OCI-LY3 (cell line): ENCODE results near the gene TMEM163.

ENCODE experiments used
- H2AFZ ChIP-seq: fragments of 200-600, 300-600 bp; shearing (Covaris generic); 2 replicates; pipeline ENCODE4 v1.6.0; 2014; ENCODE audit warnings: antibody characterized with exemption, low read depth, low read length
- H3K27ac ChIP-seq: fragments of 200-600, 300-600 bp; sonication (generic); 2 replicates; pipeline ENCODE4 v1.5.1; 2014; ENCODE audit warnings: mild to moderate bottlenecking, low read length, moderate library complexity, mixed read lengths
- H3K27me3 ChIP-seq: fragments of 200-600, 300-600 bp; sonication (generic); 2 replicates; pipeline ENCODE4 v1.6.1; 2014; ENCODE audit warnings: low read depth, low read length, mixed read lengths
- H3K36me3 ChIP-seq: fragments of 200-600, 300-600 bp; sonication (generic); replicated peaks from 2 replicates; pipeline ENCODE3; 2014; ENCODE audit warnings: low read depth, low read length, mixed read lengths
- H3K4me1 ChIP-seq: fragments of 300-600, 200-600 bp; sonication (generic); 2 replicates; pipeline ENCODE4 v1.6.1; 2014; ENCODE audit warnings: low read length, mixed read lengths
- H3K4me2 ChIP-seq: fragments of 200-600, 300-600 bp; sonication (generic); 2 replicates; pipeline ENCODE4 v1.6.1; 2014; ENCODE audit warnings: low read length, mixed read lengths
- H3K4me3 ChIP-seq: fragments of 300-600, 200-600 bp; sonication (generic); 2 replicates; pipeline ENCODE4 v1.5.1; 2014; ENCODE audit warnings: antibody characterized with exemption, mild to moderate bottlenecking, low read length, moderate library complexity
- H3K79me2 ChIP-seq: fragments of 300-600, 200-600 bp; shearing (Covaris generic); 2 replicates; pipeline ENCODE4 v1.6.1; 2014; ENCODE audit warnings: mild to moderate bottlenecking, low read length, mixed read lengths
- H3K9ac ChIP-seq: fragments of 300-600, 200-600 bp; shearing (Covaris generic); 2 replicates; pipeline ENCODE4 v1.6.0; 2014; ENCODE audit warnings: mild to moderate bottlenecking, low read length, moderate library complexity
- H3K9me3 ChIP-seq: fragments of 200-600, 300-600 bp; shearing (Covaris generic); 2 replicates; pipeline ENCODE4 v1.6.1; 2014; ENCODE audit warnings: low read length, mixed read lengths; ENCODE audit not compliant: insufficient read depth
- H4K20me1 ChIP-seq: fragments of 200-600, 300-600 bp; sonication (generic); 2 replicates; pipeline ENCODE4 v1.6.1; 2016; ENCODE audit warnings: low read length, mixed read lengths; ENCODE audit not compliant: insufficient read depth
- EZH2phosphoT487 ChIP-seq: fragments of 200-600 bp; shearing (Covaris generic); IDR thresholded peaks from 2 replicates; pipeline ENCODE4 v1.6.1; 2018; ENCODE audit warnings: antibody characterized with exemption, mixed run types, low read depth
- TF ChIP-seq, protein P1 (sequence below): fragments of 200-600, 300-600 bp; sonication (generic); IDR thresholded peaks from 2 replicates; pipeline ENCODE4 v1.5.1; 2014; ENCODE audit warnings: antibody characterized with exemption, low read length, low read depth

The TMEM163 gene

DNA sequence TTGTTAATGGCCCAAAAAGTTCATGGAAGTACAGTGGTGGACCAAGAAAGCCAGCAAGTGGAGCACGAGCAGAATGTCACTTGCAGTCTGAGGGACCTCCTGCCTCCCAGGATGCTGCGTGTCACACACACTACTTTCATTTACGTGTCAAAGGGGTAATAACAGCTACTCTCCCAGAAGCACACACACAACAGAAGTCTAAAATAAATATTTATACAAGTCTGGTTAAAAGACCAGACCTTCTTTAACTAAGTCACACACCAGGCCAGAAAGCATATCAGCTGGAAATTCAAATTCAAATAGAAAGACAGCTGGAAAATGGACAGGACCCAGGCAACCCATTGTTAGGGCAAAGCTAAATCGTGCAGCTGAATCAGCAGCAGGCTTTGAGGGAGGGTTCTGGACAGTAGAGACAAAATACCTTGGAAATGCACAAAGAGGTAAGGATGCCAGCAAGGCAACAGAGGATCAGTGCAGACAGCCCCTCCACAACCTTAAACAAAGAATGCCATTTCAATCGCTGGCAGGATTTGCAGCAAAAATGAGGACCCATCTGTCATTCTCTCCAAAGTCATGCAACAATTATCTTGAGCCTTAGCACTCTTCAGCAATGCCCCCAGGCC lies 160.5 kb downstream of the TMEM163 start:
- H3K9ac ChIP-seq, result no peak overlapping the region
- H3K4me1 ChIP-seq, result peaks cover 1% of the 10 kb centered on the region; the same call in 1 of the 2 replicates
- H3K27me3 ChIP-seq, result no peaks in the 10 kb centered on the region
- peaks cover 27% of the 10 kb centered on the region; the same call in 1 of the 2 replicates for H4K20me1 ChIP-seq
- no peak overlapping the region for H3K4me3 ChIP-seq
- no peaks in the 10 kb centered on the region for H3K9me3 ChIP-seq
- H3K4me2 ChIP-seq, result no peak overlapping the region
- H3K36me3 ChIP-seq, result no peaks in the 10 kb centered on the region
- TF ChIP-seq, protein P1, sequence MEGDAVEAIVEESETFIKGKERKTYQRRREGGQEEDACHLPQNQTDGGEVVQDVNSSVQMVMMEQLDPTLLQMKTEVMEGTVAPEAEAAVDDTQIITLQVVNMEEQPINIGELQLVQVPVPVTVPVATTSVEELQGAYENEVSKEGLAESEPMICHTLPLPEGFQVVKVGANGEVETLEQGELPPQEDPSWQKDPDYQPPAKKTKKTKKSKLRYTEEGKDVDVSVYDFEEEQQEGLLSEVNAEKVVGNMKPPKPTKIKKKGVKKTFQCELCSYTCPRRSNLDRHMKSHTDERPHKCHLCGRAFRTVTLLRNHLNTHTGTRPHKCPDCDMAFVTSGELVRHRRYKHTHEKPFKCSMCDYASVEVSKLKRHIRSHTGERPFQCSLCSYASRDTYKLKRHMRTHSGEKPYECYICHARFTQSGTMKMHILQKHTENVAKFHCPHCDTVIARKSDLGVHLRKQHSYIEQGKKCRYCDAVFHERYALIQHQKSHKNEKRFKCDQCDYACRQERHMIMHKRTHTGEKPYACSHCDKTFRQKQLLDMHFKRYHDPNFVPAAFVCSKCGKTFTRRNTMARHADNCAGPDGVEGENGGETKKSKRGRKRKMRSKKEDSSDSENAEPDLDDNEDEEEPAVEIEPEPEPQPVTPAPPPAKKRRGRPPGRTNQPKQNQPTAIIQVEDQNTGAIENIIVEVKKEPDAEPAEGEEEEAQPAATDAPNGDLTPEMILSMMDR, result no peak
- no peak for TF ChIP-seq EZH2phosphoT487
- no peak overlapping the region for H3K27ac ChIP-seq
- H3K79me2 ChIP-seq, result peaks cover 63% of the 10 kb centered on the region
- no peak overlapping the region for H2AFZ ChIP-seq

DNA sequence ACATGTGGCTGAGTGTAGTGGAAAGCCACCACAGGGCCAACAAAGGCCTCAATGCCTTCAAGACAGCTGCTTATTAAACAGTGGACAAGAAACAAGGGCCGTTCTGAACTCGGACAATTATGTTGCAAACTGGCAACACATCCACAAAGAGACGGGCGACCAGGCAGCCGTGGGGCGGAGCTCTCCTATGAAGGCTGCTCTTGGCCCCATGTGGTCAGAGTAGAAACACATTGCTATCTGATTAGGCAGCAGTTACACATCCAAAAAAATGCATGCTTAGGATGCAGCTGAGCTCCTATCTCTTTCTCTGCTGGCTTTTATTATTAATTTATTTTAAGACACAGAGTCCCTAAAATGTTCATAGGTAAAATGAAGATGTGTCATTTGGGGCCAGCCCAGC lies 163.4 kb downstream of the TMEM163 start:
- H3K27ac ChIP-seq, result no peak overlapping the region
- H3K4me3 ChIP-seq, result no peak overlapping the region

DNA sequence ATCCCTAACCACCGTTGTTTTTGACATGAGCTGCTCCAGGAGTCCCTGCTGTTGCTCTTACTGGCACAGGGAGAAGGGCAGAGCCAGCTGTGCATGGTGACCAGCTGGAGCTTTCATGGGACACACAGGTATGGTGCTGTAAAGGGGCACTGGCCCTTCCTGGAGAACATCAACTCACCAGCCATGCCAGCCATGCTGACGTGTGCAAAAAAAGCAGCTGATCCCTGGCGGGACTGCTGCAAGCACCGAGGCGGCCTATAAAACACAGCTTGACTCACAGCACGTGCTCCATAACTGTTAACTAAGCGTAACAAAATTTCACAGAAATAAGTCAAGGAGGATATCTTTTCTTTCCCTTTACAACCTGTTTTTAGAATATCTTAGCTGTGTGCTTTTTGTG lies 165.1 kb downstream of the TMEM163 start:
- TF ChIP-seq, protein P1, result no peak
- TF ChIP-seq EZH2phosphoT487, result no peak
- peaks cover 15% of the 10 kb centered on the region; the same call in 1 of the 2 replicates for H4K20me1 ChIP-seq
- no peak overlapping the region for H3K27ac ChIP-seq
- no peak overlapping the region for H3K4me3 ChIP-seq
- H2AFZ ChIP-seq, result no peak overlapping the region
- no peak overlapping the region for H3K9ac ChIP-seq
- H3K4me1 ChIP-seq, result peaks cover 4% of the 10 kb centered on the region; the same call in 1 of the 2 replicates
- H3K27me3 ChIP-seq, result no peaks in the 10 kb centered on the region
- H3K36me3 ChIP-seq, result peaks cover 3% of the 10 kb centered on the region
- no peaks in the 10 kb centered on the region for H3K9me3 ChIP-seq
- H3K79me2 ChIP-seq, result peaks cover 30% of the 10 kb centered on the region
- no peak overlapping the region for H3K4me2 ChIP-seq

More for the DNA sequence above, 163.4 kb downstream of the TMEM163 start:
- Histone ChIP-seq H4K20me1 (peaks cover 23% of the 10 kb centered on the region; the same call in 1 of the 2 replicates), H3K4me2 (no peak overlapping the region), H3K9ac (no peak overlapping the region), H3K4me1 (peaks cover 4% of the 10 kb centered on the region; the same call in 1 of the 2 replicates), H2AFZ (no peak overlapping the region), H3K79me2 (peaks cover 45% of the 10 kb centered on the region), H3K27me3 (no peaks in the 10 kb centered on the region), H3K36me3 (no peaks in the 10 kb centered on the region), H3K9me3 (no peaks in the 10 kb centered on the region)
- no peak for TF ChIP-seq EZH2phosphoT487
- TF ChIP-seq, protein P1, result no peak

DNA sequence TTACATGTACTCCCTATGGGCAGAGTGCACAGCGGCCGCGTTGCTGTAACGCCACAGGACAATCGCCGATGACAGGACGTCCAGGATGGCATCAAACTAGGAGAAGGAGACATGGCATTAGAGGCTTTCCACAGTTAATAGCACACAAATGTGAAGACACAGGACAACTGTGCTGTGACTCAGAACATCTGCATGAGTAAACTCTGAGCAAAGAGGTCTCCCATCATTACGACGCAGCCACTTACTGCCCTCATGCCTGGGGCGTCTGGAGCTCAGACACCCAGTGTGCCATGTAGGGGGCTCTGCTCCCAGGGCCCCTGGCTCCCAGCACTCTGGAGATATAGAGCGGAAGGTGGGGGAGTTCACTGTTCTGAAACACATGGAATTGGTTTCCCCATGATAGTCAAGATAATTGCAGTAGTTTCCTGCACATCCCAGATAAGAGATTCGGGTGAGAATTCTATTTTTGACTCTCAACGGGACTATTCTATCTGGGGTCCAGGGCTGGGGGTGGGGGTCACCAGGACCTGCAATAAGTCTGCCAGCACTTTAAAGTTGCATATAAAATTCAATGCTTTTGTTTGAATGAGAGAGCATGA lies 168.1 kb downstream of the TMEM163 start:
- H4K20me1 ChIP-seq, result 0 out of 2 replicates have a peak, but pooled peaks cover 11% of the 10 kb centered on the region
- peaks cover 4% of the 10 kb centered on the region; the same call in 1 of the 2 replicates for H3K4me1 ChIP-seq
- no peak for TF ChIP-seq EZH2phosphoT487
- TF ChIP-seq, protein P1, result no peak
- H3K79me2 ChIP-seq, result peaks cover 20% of the 10 kb centered on the region
- H3K27me3 ChIP-seq, result no peaks in the 10 kb centered on the region
- H3K4me2 ChIP-seq, result no peak overlapping the region
- H3K9ac ChIP-seq, result no peak overlapping the region
- H3K4me3 ChIP-seq, result no peak overlapping the region
- H2AFZ ChIP-seq, result no peak overlapping the region
- H3K36me3 ChIP-seq, result peaks cover 3% of the 10 kb centered on the region
- no peaks in the 10 kb centered on the region for H3K9me3 ChIP-seq
- no peak overlapping the region for H3K27ac ChIP-seq
